ELR (cell line): ENCODE data around the gene PTPDC1.

Source experiments
- DNase-seq: peaks from one replicate; pipeline ENCODE4 v3.0.0-alpha.2; 2015; ENCODE audit warnings: low read depth

The PTPDC1 gene

GRCh38 chr9:94140791-94141790 lies 56.8 kb downstream of the PTPDC1 start:
- DNase-seq = no peak

GRCh38 chr9:94142353-94142752 lies 58.1 kb downstream of the PTPDC1 start:
- no peak for DNase-seq

GRCh38 chr9:94144394-94144793 lies 60.1 kb downstream of the PTPDC1 start:
- DNase-seq = no peak

GRCh38 chr9:94145640-94146039 lies 61.4 kb downstream of the PTPDC1 start:
- no peak for DNase-seq

GRCh38 chr9:94147776-94148175 lies 63.5 kb downstream of the PTPDC1 start:
- DNase-seq = no peak

- no peak for DNase-seq
Measured at GRCh38 chr9:94148419-94148818, 64.2 kb downstream of the PTPDC1 start.

- no peak for DNase-seq
Measured at GRCh38 chr9:94149696-94150095, 65.4 kb downstream of the PTPDC1 start.

- DNase-seq = no peak
Measured at GRCh38 chr9:94150279-94150828, 66.1 kb downstream of the PTPDC1 start.

- no peak for DNase-seq
Measured at GRCh38 chr9:94150890-94151650, 66.8 kb downstream of the PTPDC1 start.

GRCh38 chr9:94153905-94154304 lies 69.6 kb downstream of the PTPDC1 start:
- DNase-seq = no peak

GRCh38 chr9:94156348-94157049 lies 72.2 kb downstream of the PTPDC1 start:
- no peak for DNase-seq

- DNase-seq = no peak
Measured at GRCh38 chr9:94157050-94157801, 73.0 kb downstream of the PTPDC1 start.
